ENCODE measurements around the gene SBF2.

- TF ChIP-seq TCF7L2 (IDR thresholded peaks at IDR 0.05; ENCODE audit: low read depth, low read length) (no peak), ARNT (IDR thresholded peaks at IDR 0.05) (no peak), SOX6 (IDR thresholded peaks at IDR 0.05) (no peak), ATF1 (CRISPR knock-in tag; IDR thresholded peaks at IDR 0.05) (no peak), ATF1 (tag; IDR thresholded peaks at IDR 0.05) (no peak), ZNF561 (CRISPR knock-in tag; conservative IDR thresholded peaks at IDR 0.05) (no peak), RERE (CRISPR knock-in tag; IDR thresholded peaks at IDR 0.05; ENCODE audit: borderline replicate concordance) (no peak), CTCF (IDR thresholded peaks at IDR 0.05 in 2 of 3, conservative IDR thresholded peaks at IDR 0.05 in 1 of 3; ENCODE audit: insufficient read depth in 2 of 3, low read depth in 1 of 3, low read length in 3 of 3) (no peak), FOS (IDR thresholded peaks at IDR 0.05; ENCODE audit: extremely low read depth, insufficient read length) (no peak), MAX (CRISPR knock-in tag; IDR thresholded peaks at IDR 0.05) (no peak), RHOXF2B (CRISPR knock-in tag; conservative IDR thresholded peaks at IDR 0.05) (no peak)
These were observed 357.3 kb downstream of the SBF2 start for GRCh38 chr11:9936754-9937153.
